Dermis microvascular lymphatic vessel endothelial cell (primary cell): ENCODE results near the gene LRRC7. TPM values are rescaled to one million over a fixed set of nuclear protein-coding genes. Genes with fewer than 3 reads are reported as not detected.
"Not testable (repeated sequence)": the region's sequence is repeated elsewhere in the genome, so short reads cannot be mapped to it uniquely, and the experiment has no call there.

Source experiments
- DNase-seq, 2 donors: peaks; one replicate each; pipeline versions ENCODE4 v3.0.0 to v3.0.0-alpha.2; 2010; ENCODE audit warnings: low read depth in 2 of 2
- total RNA-seq: library from RNA; depleted of rRNA; stranded (reverse); fragments of >200 nt; gene quantifications from 2 replicates; pipeline ENCODE4 v1.2.1, GENCODE V29; 2014

LRRC7 gene
- total RNA-seq, 1 donor from 2014 or later = 0.13 TPM

DNA sequence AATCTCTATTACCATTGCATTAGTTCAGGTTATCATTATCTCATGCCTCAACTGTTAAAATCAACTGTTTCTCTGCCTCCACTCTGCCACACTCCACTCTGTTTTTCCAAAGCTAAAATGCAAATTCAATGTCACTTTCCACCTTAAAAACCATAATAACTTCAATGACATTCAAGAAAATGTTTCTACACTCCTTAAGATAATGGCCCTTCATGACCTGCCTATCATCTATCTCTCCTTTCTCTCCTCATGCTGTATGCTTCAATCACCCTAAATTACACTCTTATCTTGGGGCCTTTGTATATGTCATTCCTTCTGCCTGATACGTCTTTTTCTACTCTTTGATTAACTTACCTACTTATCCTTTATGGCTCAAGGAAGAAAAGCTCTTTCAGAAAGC lies 296.0 kb downstream of the LRRC7 start:
- DNase-seq = no peak

DNA sequence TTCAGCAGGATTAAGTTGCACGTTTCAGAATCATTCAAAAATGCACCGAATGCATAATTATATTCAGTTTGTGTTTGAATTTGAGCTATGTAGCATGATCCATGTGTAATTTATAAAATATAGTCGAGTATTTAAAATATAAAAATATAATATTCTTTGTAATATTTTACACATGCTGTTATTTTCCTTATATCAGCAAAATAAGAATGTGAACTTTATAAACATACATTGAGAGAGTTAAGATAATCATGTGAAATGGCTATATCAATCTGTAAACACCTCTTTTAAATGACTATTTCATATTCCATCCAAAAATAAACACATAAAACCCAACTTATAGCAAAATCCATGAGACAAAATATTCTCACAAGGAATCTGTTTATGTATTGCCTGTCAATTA lies 303.7 kb downstream of the LRRC7 start:
- no peak for DNase-seq

DNA sequence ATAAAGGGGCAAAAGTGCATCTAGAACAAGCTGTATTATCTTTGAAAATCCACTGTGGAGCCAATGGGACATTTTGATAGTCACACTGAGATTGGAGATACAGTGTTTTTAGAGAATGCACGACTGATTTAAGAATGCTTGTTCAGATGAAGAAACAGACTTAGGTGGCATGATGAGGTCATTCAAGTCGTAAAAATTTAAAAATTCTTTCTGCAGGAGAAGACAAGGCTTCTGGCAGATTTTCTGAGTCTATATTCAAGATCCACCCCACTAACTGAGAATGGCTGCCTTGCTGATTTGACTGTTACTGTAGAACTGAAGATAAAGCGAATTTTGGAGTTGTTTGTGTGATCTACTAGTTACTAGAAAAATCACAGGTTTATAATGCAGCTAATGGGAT lies 310.6 kb downstream of the LRRC7 start:
- DNase-seq = no peak

DNA sequence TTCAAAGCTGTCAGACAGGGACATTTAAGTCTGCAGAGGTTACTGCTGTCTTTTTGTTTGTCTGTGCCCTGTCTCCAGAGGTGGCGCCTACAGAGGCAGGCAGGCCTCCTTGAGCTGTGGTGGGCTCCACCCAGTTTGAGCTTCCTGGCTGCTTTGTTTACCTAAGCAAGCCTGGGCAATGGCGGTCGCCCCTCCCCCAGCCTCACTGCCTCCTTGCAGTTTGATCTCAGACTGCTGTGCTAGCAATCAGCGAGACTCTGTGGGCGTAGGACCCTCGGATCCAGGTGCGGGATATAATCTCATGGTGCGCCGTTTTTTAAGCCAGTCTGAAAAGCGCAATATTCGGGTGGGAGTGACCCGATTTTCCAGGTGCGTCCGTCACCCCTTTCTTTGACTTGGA lies 320.3 kb downstream of the LRRC7 start:
- not testable (repeated sequence) for DNase-seq

DNA sequence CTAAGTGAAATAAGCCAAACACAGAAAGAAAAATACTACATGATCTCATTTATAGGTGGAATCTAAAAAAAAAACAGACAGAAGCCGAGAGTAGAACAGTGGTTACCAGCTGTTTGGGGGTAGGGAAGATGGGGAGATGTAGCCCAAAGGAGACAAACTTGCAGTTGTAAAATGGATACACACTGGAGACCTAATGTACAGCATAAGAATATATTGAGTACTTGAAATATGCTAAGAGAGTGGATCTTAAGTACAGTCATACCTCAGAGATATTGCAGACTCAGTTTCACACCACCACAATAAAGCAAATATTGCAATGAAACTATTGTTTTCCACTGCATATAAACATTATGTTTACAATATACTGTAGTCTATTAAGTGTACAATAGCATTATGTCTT lies 320.9 kb downstream of the LRRC7 start:
- no peak for DNase-seq

DNA sequence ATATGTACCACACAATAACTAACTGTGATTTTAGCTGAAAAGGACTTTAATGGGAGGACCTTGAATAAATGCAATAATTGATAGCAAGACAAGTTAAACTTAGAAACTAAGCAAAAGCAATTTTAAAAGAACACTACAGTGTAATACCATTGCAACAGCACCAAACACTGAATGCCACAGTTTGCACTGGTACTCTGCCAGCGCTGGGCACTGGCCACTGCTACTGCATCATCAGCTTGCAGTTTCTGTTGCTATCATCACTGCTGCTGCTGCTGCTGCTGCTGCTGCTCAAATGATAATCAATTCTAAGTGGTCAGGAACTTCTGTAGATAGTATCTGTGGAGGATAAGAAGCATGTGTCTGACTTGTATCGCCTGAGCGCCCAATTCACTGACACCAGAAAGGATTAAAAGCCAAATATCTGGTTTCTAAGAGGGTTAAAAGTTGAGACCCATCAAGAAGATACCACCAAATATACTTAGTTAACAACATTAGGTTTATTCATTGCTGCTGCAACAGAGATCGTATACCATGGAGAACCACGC lies 330.8 kb downstream of the LRRC7 start:
- DNase-seq = no peak

DNA sequence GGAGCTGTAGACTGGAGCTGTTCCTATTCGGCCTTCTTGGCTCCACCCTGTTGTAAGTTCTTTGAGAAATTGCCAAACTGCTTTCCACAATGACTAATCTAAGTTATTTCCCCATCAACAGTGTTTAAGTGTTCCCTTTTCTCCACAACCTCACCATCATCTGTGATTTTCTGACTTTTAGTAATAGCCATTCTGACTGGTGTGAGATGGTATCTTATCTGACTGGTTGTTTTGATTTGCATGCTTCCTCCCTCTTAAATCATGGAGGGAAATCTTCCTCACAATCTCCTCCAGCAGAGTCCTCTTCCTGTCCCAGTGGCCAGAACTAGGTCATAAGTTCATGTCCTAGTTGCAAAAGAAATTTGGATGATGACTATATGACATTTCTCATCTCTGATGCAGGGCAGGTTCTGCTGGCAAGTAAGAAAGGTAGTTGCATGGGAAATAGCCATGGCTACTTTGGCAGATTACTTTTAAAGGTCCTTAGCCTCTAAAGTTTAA lies 343.6 kb downstream of the LRRC7 start:
- DNase-seq = no peak

DNA sequence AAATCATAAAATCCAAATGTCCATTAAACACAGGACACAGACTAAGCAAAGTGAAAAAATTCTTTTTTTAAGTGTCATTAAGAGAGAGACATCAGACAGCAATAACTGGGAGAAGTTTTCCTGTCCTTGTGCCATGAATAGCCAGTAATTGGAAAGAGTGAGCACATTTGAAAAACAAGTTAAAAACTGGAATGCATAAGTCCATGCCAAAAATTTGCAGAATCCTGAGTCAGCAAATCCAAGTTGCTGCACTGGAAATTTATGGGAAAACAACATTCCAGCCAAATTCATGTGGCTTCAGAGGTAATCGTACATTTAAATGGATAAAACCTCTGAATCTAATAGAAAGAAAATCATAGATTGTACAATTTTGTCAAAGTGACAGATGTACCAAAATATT lies 346.3 kb downstream of the LRRC7 start:
- peak; percentile 44 to 91 for DNase-seq

DNA sequence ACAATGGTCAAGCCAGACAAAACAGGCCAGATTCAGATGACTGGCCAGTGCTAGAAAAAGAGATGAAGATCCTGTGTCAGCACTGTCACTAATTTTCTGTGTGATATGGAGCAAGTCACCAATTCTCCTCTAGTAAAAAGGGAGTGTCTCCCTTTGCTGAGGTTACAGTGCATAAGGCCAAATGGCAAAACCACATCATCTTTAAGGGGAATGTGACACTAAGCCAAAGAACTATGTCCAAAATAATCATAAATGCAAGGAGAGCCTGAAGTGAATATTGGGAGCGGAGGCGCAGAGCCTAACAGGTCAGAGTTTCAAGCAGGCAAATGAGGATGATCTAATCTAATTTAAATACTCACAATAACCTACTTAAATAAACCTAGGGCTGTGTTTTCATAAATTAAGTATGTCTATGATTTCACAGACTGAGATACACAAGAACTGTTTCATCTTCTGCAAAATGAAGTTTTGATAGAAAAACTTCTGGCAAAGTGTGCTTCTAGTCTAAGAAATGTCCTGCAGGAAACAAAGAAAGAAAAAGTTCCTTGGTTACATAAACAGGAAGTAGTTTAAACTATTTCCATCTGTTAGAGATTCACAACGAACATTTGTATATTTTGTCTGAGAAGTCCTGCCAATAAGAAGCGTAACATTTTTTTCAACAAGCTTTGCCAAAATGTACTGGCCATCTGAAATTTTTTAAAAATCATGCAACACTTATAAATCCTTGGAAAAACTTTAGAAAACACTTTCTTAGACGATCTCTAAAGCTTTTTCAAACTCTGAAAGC lies 347.4 kb downstream of the LRRC7 start:
- no peak for DNase-seq

DNA sequence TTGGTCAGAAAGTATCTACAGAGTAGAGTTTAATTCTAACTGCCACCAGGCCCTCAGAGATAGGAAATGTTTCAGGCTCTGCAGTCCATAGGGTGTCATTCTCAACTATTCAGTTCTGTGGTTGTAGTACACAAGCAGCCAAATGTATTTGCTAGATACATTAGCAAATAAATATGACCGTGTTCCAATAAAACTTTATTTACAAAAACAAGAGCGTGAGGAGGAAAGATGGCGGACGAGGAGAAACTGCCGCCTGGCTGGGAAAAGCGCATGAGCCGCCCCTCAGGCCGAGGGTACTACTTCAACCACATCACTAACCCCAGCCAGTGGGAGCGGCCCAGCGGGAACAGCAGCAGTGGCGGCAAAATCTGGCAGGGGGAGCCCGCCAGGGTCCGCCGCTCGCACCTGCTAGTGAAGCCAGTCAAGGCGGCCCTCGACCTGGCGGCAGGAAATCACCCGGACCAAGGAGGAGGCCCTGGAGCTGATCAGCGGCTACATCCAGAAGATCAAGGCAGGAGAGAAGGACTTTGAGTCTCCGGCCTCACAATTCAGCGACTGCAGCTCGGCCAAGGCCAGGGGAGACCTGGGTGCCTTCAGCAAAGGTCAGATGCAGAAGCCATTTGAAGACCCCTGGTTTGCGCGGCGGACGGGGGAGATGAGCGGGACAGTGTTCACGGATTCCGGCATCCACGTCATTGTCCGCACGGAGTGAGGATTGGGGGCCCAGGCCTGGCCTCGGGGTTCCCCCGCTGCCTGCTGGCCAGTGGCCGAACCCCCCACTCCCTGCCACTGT lies 351.6 kb downstream of the LRRC7 start:
- DNase-seq = no peak

DNA sequence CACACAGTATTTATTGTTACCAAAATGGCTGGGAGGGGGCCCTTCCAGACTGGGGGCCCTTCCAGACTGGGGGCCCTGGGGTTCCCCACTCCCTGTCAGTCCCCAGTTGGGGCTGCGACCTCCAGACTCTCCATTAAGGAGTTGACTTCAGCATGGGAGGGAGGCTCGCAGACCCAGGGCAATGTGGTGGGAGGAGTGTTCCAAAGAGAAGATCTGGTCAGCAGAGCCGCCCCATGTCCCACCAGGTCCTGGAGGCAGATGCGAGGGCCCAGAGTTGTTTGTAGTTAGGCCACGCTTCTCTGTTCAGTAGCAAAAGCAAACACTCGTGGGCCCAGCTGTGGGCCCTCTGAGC lies 352.2 kb downstream of the LRRC7 start:
- no peak for DNase-seq

DNA sequence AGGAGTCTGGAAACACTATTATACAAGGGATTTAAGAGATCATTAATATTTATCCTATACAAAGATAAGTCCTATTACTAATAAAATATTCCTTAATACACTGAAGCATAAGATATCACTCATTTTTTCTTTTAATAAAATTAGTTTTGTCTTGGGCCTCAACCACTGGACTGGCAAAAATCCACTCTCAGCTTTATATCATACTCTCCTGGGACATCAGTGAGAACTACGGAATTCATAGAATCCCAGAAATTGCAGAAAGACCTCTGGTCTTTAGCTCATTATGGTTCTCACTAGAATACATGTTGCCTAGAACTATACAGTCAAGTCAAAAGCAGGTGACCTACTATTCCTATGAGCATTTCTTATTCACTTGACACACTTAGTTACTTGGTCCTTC lies 352.7 kb downstream of the LRRC7 start:
- DNase-seq = no peak

DNA sequence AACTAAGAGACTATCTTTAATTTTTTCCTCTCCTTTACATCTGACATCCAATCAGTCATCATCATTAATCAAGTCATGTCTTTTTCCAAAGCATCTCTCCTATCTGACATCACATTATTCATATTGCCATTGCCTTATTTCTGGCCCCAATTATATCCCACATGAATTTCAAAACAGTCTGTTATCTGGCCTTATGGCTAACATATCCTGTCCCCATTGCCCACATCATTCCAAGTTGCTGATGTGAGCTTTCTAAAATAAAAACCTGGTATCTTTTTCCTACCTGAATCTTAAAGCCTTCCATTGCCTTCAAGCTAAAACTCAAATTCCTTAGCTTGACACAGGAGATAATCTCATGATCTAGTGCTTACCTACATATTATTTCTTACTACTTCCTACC lies 353.8 kb downstream of the LRRC7 start:
- DNase-seq = no peak

DNA sequence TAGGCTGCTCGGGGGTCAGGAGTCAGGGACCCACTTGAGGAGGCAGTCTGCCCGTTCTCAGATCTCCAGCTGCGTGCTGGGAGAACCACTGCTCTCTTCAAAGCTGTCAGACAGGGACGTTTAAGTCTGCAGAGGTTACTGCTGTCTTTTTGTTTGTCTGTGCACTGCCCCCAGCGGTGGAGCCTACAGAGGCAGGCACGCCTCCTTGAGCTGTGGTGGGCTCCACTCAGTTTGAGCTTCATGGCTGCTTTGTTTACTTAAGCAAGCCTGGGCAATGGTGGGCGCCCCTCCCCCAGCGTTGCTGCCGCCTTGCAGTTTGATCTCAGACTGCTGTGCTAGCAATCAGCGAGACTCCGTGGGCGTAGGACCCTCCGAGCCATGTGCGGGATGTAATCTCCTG lies 360.5 kb downstream of the LRRC7 start:
- DNase-seq = not testable (repeated sequence)

DNA sequence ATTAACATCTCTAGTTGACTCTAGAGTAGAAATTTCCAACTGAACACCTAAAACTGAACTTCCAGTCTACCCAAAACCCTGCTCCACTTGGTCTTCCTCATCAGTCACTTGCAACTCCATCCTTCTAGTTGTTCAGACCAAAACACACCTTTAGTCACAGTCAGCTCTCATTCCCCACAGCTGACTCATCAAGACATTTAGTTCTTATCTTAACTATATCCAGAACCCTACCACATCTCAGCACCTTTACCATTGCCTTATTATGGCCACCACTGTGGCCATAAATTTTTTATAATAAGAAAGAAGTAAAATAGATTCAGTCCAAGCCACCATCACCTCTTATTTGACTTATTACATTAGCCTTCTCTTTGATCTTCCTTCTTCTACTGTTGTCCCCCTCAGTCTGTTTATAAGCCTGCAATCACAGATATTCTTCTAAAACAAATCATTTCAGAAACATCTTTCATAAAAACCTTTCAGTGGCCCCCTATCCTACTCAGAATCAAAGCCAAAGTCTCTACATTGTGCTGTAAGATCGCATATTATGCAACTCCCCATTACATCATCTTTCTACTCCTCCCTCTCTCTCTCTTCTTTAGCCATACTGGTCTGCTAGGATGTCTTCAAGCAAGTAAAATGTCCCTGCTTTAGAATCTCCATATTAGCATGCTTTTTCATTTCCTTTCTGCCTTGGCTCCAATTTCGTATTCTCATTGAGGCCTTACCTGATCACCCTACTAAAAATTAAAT lies 361.8 kb downstream of the LRRC7 start:
- DNase-seq = no peak

DNA sequence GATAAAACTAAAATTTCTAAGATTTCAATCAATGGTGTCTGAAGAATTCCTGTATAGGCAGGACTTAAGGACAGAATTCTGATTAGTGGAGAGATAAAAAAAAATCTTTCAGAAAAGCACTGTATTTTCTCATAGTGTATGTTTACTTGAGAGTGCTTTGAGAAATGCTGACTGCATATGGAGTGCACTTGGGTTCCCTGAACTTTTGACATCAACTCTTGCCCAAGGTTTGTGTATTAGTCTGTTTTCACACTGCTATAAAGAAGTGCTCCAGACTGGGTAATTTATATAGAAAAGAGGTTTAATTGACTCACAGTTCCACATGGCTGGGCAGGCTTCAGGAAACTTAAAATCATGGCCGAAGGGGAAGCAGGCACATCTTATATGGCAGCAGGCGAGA lies 362.7 kb downstream of the LRRC7 start:
- DNase-seq = no peak

DNA sequence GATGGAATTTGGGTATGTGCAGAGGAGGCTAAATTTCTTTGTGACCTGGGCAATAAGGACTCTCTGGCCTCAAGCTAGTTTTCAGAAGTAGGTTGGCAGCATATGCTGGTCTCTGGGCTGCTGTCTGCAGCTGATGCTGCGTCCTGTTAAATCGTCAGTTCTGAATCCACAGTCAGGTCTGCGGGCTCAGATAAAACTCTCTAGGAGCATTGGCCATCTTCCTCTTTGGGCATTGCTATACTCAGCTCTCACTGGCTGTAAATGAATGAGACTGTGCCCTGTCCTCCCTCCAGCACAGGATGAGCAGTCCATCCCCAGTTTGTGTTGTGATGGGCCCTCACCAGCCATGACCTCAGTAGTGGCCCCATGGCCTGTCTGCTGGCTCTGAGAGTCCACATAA lies 365.0 kb downstream of the LRRC7 start:
- DNase-seq = no peak

DNA sequence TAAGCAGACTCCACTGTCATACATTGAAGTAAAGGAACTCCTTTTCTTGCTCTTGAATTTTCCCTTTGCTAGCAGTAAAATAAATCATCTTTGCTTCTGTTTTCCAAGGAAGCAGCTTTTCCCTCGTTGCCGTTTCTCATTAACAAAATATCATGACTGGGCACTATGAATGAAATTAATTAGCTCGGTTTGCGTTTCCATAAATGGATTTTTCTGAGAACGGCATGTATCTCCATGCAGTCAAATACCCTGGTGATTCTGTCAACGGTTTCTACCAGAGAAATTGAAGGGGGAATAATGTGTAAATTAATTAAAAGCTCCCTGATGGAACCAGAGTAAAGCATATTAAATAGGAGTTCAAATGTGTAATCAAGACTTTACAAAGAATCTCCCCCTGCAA lies 372.5 kb downstream of the LRRC7 start:
- DNase-seq = no peak

DNA sequence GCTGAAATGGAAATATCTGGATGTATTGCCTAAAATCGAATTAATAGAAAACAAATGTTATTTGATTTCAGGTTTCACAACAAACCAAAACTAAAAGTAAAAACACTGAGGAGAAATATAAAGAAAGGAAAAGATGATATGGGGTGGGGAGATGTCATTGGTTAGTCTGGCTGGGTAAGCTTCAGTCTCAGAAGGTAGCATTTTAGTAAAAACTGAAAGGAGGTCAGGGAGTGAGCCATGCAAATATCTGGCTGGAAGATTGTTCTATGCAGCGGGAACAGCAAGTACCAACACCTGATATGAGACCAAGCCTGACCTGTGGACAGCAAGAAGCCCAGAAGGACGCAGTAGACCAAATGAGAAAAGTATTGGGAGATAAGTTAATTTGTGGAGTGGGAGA lies 373.1 kb downstream of the LRRC7 start:
- no peak for DNase-seq

DNA sequence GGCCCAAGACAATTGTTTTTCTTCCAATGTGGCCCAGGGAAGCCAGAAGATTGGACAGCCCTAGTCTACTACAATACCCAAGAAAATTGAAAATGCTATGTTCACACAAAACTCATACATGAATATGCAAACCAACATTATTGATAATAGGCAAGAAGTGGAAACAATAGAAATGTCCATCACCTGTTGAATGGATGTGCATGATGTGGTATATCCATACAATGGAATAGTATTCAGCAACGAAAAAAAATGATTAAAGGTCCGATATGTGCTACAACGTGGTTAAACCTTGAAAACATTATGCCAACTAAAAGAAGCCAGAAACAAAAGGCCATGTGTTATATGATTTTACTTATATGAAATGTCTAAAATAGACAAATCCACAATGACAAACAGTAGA lies 375.3 kb downstream of the LRRC7 start:
- no peak for DNase-seq

DNA sequence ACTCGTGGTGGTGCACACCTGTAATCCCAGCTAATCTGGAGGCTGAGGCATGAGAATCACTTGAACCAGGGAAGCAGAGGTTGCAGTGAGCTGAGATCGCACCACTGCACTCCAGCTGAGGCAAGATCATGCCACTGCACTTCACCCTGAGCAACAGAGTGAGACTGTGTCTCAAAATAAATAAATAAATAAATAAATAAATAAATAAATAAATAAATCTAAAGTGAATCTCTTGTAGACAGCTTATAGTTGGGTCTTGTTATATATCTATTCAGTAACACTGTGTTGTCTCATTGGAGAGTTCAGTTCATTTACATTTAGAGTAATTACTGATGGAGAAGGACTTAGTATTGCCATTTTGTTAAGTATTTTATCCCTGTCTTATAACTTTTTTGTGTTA lies 379.2 kb downstream of the LRRC7 start:
- no peak for DNase-seq

DNA sequence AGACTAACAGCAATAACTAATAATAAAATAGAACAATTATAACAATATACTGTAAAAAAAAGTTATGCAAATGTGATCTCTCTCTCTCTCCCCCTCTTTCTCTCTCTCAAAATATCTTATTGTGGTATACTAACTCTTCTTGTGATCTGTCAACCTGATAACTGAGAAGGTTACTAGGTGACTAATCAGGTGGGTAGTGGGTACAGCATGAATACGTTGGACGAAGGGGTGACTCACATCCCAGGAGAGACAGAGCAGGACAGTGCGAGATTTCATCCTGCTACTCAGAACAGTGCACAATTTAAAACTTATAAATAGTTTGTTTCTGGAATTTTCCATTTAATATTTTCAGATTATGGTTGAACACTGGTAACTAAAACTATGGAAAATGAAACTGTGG lies 380.1 kb downstream of the LRRC7 start:
- DNase-seq = no peak
